NT2/D1 (cell line): ENCODE results near the gene ATXN1.

Experiments
- SUZ12 ChIP-seq: IDR thresholded peaks from 2 replicates; pipeline ENCODE4 v1.6.1; 2011; ENCODE audit not compliant: insufficient read length, insufficient read depth; ENCODE audit errors: extremely low read depth
- YY1 ChIP-seq: IDR thresholded peaks from 2 replicates; pipeline ENCODE4 v1.6.1; 2011; ENCODE audit not compliant: insufficient read length, insufficient read depth
- ZNF274 ChIP-seq: IDR thresholded peaks from 2 replicates; pipeline ENCODE4 v1.6.1; 2011; ENCODE audit warnings: mild to moderate bottlenecking, low read depth, low read length

DNA sequence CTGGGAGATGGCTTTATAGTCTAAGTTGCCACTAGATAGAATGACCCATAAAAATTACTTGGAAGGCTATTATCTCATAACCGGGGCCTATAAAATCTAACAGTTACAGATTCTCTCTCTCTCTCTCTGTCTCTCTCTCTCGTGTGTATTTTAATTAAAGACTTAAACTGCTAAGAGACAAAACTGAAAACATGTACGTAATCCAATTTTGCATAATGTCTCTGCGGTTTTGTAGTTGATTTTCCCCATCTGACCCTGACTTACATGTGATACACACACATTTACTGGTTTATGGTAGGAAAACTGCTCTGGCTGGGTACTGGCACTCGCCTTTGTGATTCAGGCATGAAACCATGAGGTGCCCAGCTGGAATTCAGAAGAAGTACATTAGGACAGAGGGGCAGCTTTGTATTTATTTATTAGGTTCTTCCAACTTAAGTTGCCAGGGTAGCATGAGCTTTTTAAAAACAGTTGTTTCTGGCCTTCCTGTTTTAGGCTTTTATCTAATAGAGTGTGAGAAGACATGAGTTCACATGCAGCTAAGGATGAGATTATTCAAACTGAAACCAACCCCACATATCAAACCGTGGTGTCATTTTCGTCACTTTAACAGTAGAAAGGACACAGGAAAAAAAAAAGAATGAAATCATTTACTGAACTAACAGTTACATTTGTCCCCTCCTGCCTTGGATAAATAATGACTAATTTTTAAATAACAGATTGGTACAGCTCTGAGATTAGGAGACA, 340.4 kb downstream of the ATXN1 start:
- TF ChIP-seq ZNF274 (no peak), YY1 (no peak), SUZ12 (no peak)
